Astrocyte of the spinal cord (primary cell): ENCODE data around the gene PGF.

Experiments
- DNase-seq: peaks from one replicate; pipeline ENCODE4 v3.0.0; 2011; ENCODE audit warnings: low read depth, low spot score
- H3K4me3 ChIP-seq: 2 replicates; pipeline ENCODE4 v1.5.1; 2011; ENCODE audit warnings: low read depth, mild to moderate bottlenecking, low read length, moderate library complexity
- CTCF ChIP-seq: IDR thresholded peaks from 2 replicates; pipeline ENCODE4 v1.5.1; 2012; ENCODE audit warnings: low read depth, mild to moderate bottlenecking, low read length, inconsistent platforms
- in situ Hi-C: cut with HindIII; loops from 2 replicates; pipeline ENCODE4 v1.10.0; 2017; ENCODE audit warnings: low sequenced_read_pairs

The PGF gene

DNA sequence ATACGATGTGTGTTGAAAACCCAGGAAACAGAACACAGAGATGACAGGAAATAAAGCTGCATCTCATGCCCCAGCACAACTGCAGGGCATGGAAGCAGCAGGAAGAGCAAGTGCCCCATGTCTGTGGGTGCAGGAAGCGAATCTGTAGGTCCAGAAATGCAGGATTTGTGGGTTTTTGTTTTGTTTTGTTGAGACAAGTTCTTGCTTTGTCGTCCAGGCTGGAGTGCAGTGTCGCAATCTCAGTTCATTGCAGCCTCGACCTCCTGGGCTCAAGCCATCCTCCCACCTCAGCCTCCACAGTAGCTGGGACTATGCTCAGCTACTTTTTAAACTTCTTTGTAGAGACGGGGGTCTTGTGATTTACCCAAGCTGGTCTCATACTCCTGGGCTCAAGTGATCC is 26.2 kb downstream of the PGF start:
- in situ Hi-C loops, result no loop called here
- DNase-seq, result no peak
- no peak overlapping the region for H3K4me3 ChIP-seq
- TF ChIP-seq CTCF, result no peak

DNA sequence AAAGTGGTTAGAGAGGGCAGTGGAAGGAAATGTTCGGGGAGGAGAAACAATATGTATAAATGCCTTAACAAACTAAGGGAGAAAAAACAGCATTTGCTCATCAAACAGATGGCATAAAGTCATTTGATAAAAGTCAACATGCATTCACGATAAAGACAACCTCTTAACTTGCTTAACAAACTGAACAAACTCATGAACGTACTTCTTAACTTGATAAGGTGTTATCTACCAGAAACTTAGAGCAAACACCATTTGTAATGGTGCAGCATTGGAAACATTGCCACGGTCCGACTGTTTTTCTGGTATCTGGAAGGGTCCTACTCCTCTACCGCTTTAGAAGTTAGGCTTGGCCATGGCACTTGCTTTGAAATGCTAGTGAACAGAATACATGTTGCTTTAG is 28.2 kb downstream of the PGF start:
- no peak for DNase-seq
- no peak for TF ChIP-seq CTCF
- in situ Hi-C loops, result no loop called here
- no peak overlapping the region for H3K4me3 ChIP-seq

DNA sequence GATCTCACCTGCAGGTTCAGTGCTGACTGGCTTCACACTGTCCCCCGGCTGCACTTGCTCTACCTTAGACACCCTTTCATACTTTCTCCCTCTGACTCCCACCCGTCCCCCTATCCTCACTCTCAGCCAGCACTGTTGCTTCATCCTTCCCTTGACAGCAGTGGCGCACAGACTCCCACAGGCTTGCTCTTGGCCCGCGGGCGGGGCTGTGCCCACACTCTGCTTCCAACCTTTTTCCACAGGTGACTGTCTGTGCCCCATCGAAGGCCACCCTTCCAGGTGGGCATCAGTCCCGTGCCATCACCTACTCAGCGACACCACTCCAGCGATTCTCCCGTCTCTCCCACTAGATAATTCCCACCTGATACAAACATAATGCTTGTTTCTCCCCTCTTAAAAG is 31.3 kb downstream of the PGF start:
- H3K4me3 ChIP-seq, result no peak overlapping the region
- TF ChIP-seq CTCF, result no peak
- in situ Hi-C loops, result no loop called here
- DNase-seq, result no peak

DNA sequence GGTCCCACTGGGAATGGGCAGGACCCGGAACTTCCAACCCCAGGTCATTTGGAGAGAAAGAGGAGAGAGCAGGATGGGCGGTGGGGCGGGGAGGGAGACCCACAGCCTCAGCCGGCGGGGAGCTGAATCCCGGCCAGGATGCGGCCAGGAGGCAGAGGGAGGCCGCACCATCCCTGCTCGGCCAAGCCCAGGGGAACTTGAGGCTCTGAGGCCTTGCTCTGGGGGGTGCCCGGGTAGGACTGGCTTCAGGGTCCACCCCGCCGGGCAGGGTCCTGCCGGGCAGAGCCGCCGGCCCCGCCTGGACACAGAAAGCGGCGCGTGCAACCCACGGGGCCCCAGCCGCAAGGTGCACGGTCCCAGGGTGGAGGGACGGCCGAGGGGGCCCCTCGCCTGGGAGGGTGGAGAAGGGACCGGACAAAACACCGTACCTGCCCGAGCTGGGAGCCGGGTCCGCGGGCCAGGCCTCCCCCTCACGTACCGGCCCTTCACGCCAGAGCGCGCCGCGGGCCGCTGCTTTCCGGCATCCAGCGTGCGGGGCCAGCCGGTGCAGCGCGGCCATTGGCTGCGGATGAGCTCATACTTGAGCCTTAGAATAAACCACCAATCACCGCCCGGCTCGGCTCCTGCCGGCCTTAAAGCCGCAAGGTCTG is 32.5 kb downstream of the PGF start, which contains the start of gene RPS6KL1:
RPS6KL1 (minus strand) TSS at position 509 of the 650 bp plus-strand sequence. CDS start 1,719 bp downstream, outside the sequence.
- DNase-seq, result peak; percentile 79
- peak within 1 kb of the TSS; percentile 51 for H3K4me3 ChIP-seq
- no peak for TF ChIP-seq CTCF
- in situ Hi-C loops, result no loop called here

DNA sequence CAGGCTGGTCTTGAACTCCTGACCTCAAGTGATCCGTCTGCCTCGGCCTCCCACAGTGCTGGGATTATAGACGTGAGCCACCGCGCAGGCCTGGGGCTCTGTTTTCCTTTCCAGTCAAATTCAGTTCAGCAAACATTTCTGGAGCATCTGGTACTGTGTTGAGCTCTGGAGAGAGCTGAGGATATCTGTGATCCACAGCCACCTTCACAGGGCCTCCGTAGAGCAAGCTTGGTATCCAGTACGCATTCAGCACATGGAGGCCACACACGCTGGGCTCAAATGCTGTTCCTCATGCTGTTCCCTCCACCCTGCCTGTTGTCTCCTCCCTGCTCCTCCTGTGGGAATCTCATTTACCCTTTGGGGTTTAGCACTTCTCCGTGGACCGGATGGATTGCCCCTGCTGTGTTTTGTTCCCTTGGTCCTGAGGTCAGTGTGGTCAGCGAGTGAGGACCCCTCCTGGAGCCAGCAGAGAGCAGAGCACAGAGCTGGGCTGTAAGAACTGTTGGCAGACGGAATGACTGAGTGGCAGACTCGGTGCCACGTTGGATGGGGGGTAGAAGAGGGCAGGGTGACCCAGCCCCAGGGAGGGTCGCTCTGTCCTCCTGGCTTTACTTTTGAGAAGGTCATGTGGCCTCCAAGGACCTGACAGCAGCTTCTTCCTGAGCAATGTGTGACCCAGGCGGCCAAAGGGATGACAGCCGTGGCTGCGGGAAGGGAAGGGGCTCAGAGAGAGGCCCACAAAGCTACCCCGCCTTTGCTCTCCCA is 33.2 kb downstream of the PGF start:
- H3K4me3 ChIP-seq, result peak overlapping the region; percentile 51
- no peak for TF ChIP-seq CTCF
- in situ Hi-C loops, result no loop called here
- DNase-seq, result no peak

- no peak for TF ChIP-seq CTCF
- in situ Hi-C loops, result no loop called here
- DNase-seq, result no peak
- no peak overlapping the region for H3K4me3 ChIP-seq
These were observed 34.3 kb downstream of the PGF start for GRCh38 chr14:74921053-74921620.
